HG03378 (cell line): ENCODE measurements around the gene PUM1.

Experiments used
- ATAC-seq: cut with Tn5 transposase; IDR thresholded peaks from one replicate; pipeline ENCODE4 v1.9.1; 2021; ENCODE audit warnings: mild to moderate bottlenecking, moderate library complexity; ENCODE audit not compliant: unreplicated experiment

PUM1 gene

GRCh38 chr1:30909365-30910068 is 156.0 kb downstream of the PUM1 start:
- ATAC-seq, result no peak

GRCh38 chr1:30908696-30909364 is 156.7 kb downstream of the PUM1 start, which contains the start of gene SDC3:
Gene SDC3, minus strand, starts transcription at chr1:30908758. Its CDS starts 172 bp downstream, at chr1:30908586.
- ATAC-seq, result no peak

- no peak for ATAC-seq
Observed at GRCh38 chr1:30908316-30908695, 157.2 kb downstream of the PUM1 start.

GRCh38 chr1:30907481-30908315 is 157.8 kb downstream of the PUM1 start:
- no peak for ATAC-seq

- ATAC-seq, result no peak
Observed at GRCh38 chr1:30906631-30907441, 158.7 kb downstream of the PUM1 start.

GRCh38 chr1:30905916-30906620 is 159.4 kb downstream of the PUM1 start:
- ATAC-seq, result no peak

- ATAC-seq, result no peak
Observed at GRCh38 chr1:30905403-30905802, 160.1 kb downstream of the PUM1 start.

GRCh38 chr1:30904962-30905335 is 160.6 kb downstream of the PUM1 start:
- ATAC-seq, result no peak

GRCh38 chr1:30904191-30904961 is 161.1 kb downstream of the PUM1 start:
- ATAC-seq, result no peak

GRCh38 chr1:30903343-30904034 is 162.0 kb downstream of the PUM1 start:
- no peak for ATAC-seq

GRCh38 chr1:30902593-30903290 is 162.8 kb downstream of the PUM1 start:
- no peak for ATAC-seq

GRCh38 chr1:30901798-30902581 is 163.5 kb downstream of the PUM1 start:
- ATAC-seq, result no peak

- no peak for ATAC-seq
Observed at GRCh38 chr1:30900931-30901560, 164.5 kb downstream of the PUM1 start.

- no peak for ATAC-seq
Observed at GRCh38 chr1:30900486-30900885, 165.0 kb downstream of the PUM1 start.

- ATAC-seq, result no peak
Observed at GRCh38 chr1:30899577-30900389, 165.7 kb downstream of the PUM1 start.
